Measurements from ENCODE around the gene RTP5. TPM values are rescaled to one million over a fixed set of nuclear protein-coding genes. Genes with fewer than 3 reads are reported as not detected.
A peak's percentile ranks its signal among the peaks of the same experiment; 100 is the strongest.

Gene RTP5
- total RNA-seq, 4 donors from 2014 or later, result not detected

- TF ChIP-seq EP300 (IDR thresholded peaks at IDR 0.05) (no peak), CTCF (IDR thresholded peaks at IDR 0.05) (no peak), POLR2AphosphoS5 (IDR thresholded peaks at IDR 0.05) (no peak), POLR2A (IDR thresholded peaks at IDR 0.05) (no peak)
- peak overlapping the region in 1 of 4 donors; percentile 2 for H3K27ac ChIP-seq
- ATAC-seq, result no peak
- H3K4me3 ChIP-seq, result no peak overlapping the region
- peaks cover 0 to 36% (median 15%) of the 10 kb centered on the region in 3 donors for H3K4me1 ChIP-seq
- H3K27me3 ChIP-seq, result peaks cover 81% of the 10 kb centered on the region
- no peaks in the 10 kb centered on the region for H3K9me3 ChIP-seq
- 7% methylated on average over 11 of the region's 29 CpGs; no CpG with 5 or more reads in 1 of the 2 donors for WGBS, 2 donors (ENCODE audit: low coverage in 1 of 2)
- H3K36me3 ChIP-seq, result no peaks in the 10 kb centered on the region
Observed at GRCh38 chr2:241863536-241863954, 6.0 kb upstream of the RTP5 start.

- H3K4me1 ChIP-seq, result peaks cover 0 to 35% (median 10%) of the 10 kb centered on the region in 3 donors
- H3K36me3 ChIP-seq, result no peaks in the 10 kb centered on the region
- TF ChIP-seq POLR2AphosphoS5 (IDR thresholded peaks at IDR 0.05) (no peak), POLR2A (IDR thresholded peaks at IDR 0.05) (no peak), EP300 (IDR thresholded peaks at IDR 0.05) (no peak), CTCF (IDR thresholded peaks at IDR 0.05) (no peak)
- WGBS, 2 donors (ENCODE audit: low coverage in 1 of 2), result 74 to 94% methylated on average over 2 of the region's 2 CpGs
- H3K9me3 ChIP-seq, result no peaks in the 10 kb centered on the region
- no peak for ATAC-seq
- no peak overlapping the region for H3K27ac ChIP-seq
- no peak overlapping the region for H3K4me3 ChIP-seq
- H3K27me3 ChIP-seq, result peaks cover 82% of the 10 kb centered on the region
Observed at GRCh38 chr2:241864168-241864849, 5.2 kb upstream of the RTP5 start.

GRCh38 chr2:241864850-241865213, 4.7 kb upstream of the RTP5 start:
- WGBS, 2 donors (ENCODE audit: low coverage in 1 of 2), result 77 to 100% methylated on average over 2 to 5 of the region's 5 CpGs
- no peak overlapping the region for H3K4me3 ChIP-seq

GRCh38 chr2:241865416-241865956, 4.0 kb upstream of the RTP5 start:
- WGBS, 2 donors (ENCODE audit: low coverage in 1 of 2), result 67 to 75% methylated on average over 3 of the region's 3 CpGs
- no peak for ATAC-seq
- Histone ChIP-seq H3K4me1 (peaks cover 0 to 23% (median under 1%) of the 10 kb centered on the region in 3 donors), H3K27me3 (peaks cover 90% of the 10 kb centered on the region), H3K4me3 (no peak overlapping the region), H3K9me3 (no peaks in the 10 kb centered on the region), H3K27ac (no peak overlapping the region), H3K36me3 (no peaks in the 10 kb centered on the region)
- no peak for TF ChIP-seq POLR2A (IDR thresholded peaks at IDR 0.05)
- no peak for TF ChIP-seq CTCF (IDR thresholded peaks at IDR 0.05)
- no peak for TF ChIP-seq EP300 (IDR thresholded peaks at IDR 0.05)
- no peak for TF ChIP-seq POLR2AphosphoS5 (IDR thresholded peaks at IDR 0.05)

More at GRCh38 chr2:241864850-241865213, 4.7 kb upstream of the RTP5 start:
- H3K27me3 ChIP-seq, result peaks cover 83% of the 10 kb centered on the region
- no peak for ATAC-seq
- no peaks in the 10 kb centered on the region for H3K36me3 ChIP-seq
- no peaks in the 10 kb centered on the region for H3K9me3 ChIP-seq
- TF ChIP-seq POLR2A (IDR thresholded peaks at IDR 0.05) (no peak), CTCF (IDR thresholded peaks at IDR 0.05) (no peak), POLR2AphosphoS5 (IDR thresholded peaks at IDR 0.05) (no peak)
- peaks cover 0 to 30% (median 6%) of the 10 kb centered on the region in 3 donors for H3K4me1 ChIP-seq
- no peak overlapping the region for H3K27ac ChIP-seq

Measured in gastroesophageal sphincter (tissue), 4 donors.